Cardiac septum (tissue), 1 donor: Measurements from ENCODE around the gene ACTR3. TPM values are rescaled to one million over a fixed set of nuclear protein-coding genes. Genes with fewer than 3 reads are reported as not detected.
"Not testable (repeated sequence)": the region's sequence is repeated elsewhere in the genome, so short reads cannot be mapped to it uniquely, and the experiment has no call there.

ENCODE experiments used
- DNase-seq: peaks from one replicate; pipeline ENCODE4 v3.0.0-alpha.2; 2020; ENCODE audit warnings: low spot score
- intact Hi-C: fragments of 100-400 bp; cut with DNase I; formaldehyde crosslinking; loops from one replicate; pipeline ENCODE4 v1.14.0; 2022
- total RNA-seq: library from RNA; stranded (reverse); fragmentation: NEBNext Ultra II Directional; extraction: Animal tissue kit (Norgen Biotek cat#: 25700); gene quantifications from one replicate; pipeline ENCODE4 v1.2.1, GENCODE V29; 2021
- donor health status: DM: no; HTN: no; CAD: no.

ACTR3 gene
- total RNA-seq, 1 donor from 2014 or later: 152 TPM

- intact Hi-C loops, DNase-seq: not testable (repeated sequence)
Observed at GRCh38 chr2:113945784-113946183, 55.9 kb downstream of the ACTR3 start.

GRCh38 chr2:113950906-113951305 is 61.0 kb downstream of the ACTR3 start:
- DNase-seq, intact Hi-C loops: not testable (repeated sequence)

- DNase-seq: no peak
- intact Hi-C loops: loop anchor here (10.0 kb wide), 1 partner anchor 56 kb away; no protein-coding TSS in a partner anchor
Observed at GRCh38 chr2:113961000-113961399, 71.1 kb downstream of the ACTR3 start.

- no peak for DNase-seq
- intact Hi-C loops: loop anchor here (10.0 kb wide), 1 partner anchor 58 kb away; no protein-coding TSS in a partner anchor
Observed at GRCh38 chr2:113962692-113963480, 73.0 kb downstream of the ACTR3 start.

- DNase-seq: no peak
- intact Hi-C loops: loop anchor here (10.0 kb wide), 1 partner anchor 59 kb away; no protein-coding TSS in a partner anchor
Observed at GRCh38 chr2:113963965-113964364, 74.1 kb downstream of the ACTR3 start.

- DNase-seq: no peak
- intact Hi-C loops: loop anchor here (10.0 kb wide), 1 partner anchor 60 kb away; no protein-coding TSS in a partner anchor
Observed at GRCh38 chr2:113964436-113964835, 74.5 kb downstream of the ACTR3 start.

- no peak for DNase-seq
- intact Hi-C loops: loop anchor here (10.0 kb wide), 1 partner anchor 60 kb away; no protein-coding TSS in a partner anchor
Observed at GRCh38 chr2:113965228-113965627, 75.3 kb downstream of the ACTR3 start.

GRCh38 chr2:113965644-113966043 is 75.8 kb downstream of the ACTR3 start:
- no peak for DNase-seq
- intact Hi-C loops: loop anchor here (10.0 kb wide), 1 partner anchor 61 kb away; no protein-coding TSS in a partner anchor

- intact Hi-C loops: loop anchor here (10.0 kb wide), 1 partner anchor 61 kb away; no protein-coding TSS in a partner anchor
- no peak for DNase-seq
Observed at GRCh38 chr2:113966171-113966570, 76.3 kb downstream of the ACTR3 start.

- DNase-seq: no peak
- intact Hi-C loops: loop anchor here (10.0 kb wide), 1 partner anchor 62 kb away; no protein-coding TSS in a partner anchor
Observed at GRCh38 chr2:113966832-113967231, 76.9 kb downstream of the ACTR3 start.

- no peak for DNase-seq
- intact Hi-C loops: loop anchor here (10.0 kb wide), 1 partner anchor 62 kb away; no protein-coding TSS in a partner anchor
Observed at GRCh38 chr2:113967272-113967671, 77.4 kb downstream of the ACTR3 start.

- no peak for DNase-seq
- intact Hi-C loops: no loop called here
Observed at GRCh38 chr2:113972766-113973165, 82.9 kb downstream of the ACTR3 start.

- intact Hi-C loops: no loop called here
- DNase-seq: no peak
Observed at GRCh38 chr2:113973810-113974209, 83.9 kb downstream of the ACTR3 start.

- DNase-seq: no peak
- intact Hi-C loops: no loop called here
Observed at GRCh38 chr2:113974727-113975126, 84.8 kb downstream of the ACTR3 start.

- intact Hi-C loops: no loop called here
- DNase-seq: no peak
Observed at GRCh38 chr2:113976277-113976928, 86.5 kb downstream of the ACTR3 start.

- DNase-seq: no peak
- intact Hi-C loops: no loop called here
Observed at GRCh38 chr2:113977060-113977659, 87.3 kb downstream of the ACTR3 start.

GRCh38 chr2:113977660-113978523 is 88.0 kb downstream of the ACTR3 start:
- DNase-seq: no peak
- intact Hi-C loops: no loop called here

GRCh38 chr2:113978524-113979190 is 88.8 kb downstream of the ACTR3 start:
- no peak for DNase-seq
- intact Hi-C loops: no loop called here
